ENCODE results near the gene IL12RB1. TPM values are rescaled to one million over a fixed set of nuclear protein-coding genes. Genes with fewer than 3 reads are reported as not detected.
A peak's percentile ranks its signal among the peaks of the same experiment; 100 is the strongest.

IL12RB1 gene
- polyA plus RNA-seq, 1 experiment, result 0.10 TPM

- POLR2A ChIA-PET, result no interaction called here
- CTCF ChIA-PET, result interaction anchor here (1.1 to 2.8 kb wide), 3 partner anchors 9 to 214 kb away, joined by 4 to 10 read pairs (median 5); no protein-coding TSS in a partner anchor
- peak overlapping the region; percentile 60 for H3K4me3 ChIP-seq (ENCODE audit: low read depth, low read length)
- DNase-seq (ENCODE audit: low read depth), result no peak
- TF ChIP-seq CTCF (IDR thresholded peaks at IDR 0.05; ENCODE audit: insufficient read depth, low read depth, low read length), result 0 out of 2 replicates have a peak, but pooled peaks have one; percentile 0
- no peaks in the 10 kb centered on the region for H3K27me3 ChIP-seq (ENCODE audit: control insufficient read depth, insufficient read depth, low read length)
- peaks cover 9% of the 10 kb centered on the region for H3K36me3 ChIP-seq (ENCODE audit: control insufficient read depth, insufficient read depth, low read length)
Measured at GRCh38 chr19:18118420-18119012, 31.8 kb upstream of the IL12RB1 start.

- H3K27me3 ChIP-seq (ENCODE audit: control insufficient read depth, insufficient read depth, low read length), result no peaks in the 10 kb centered on the region
- H3K36me3 ChIP-seq (ENCODE audit: control insufficient read depth, insufficient read depth, low read length), result peaks cover 6% of the 10 kb centered on the region
- peak overlapping the region; percentile 60 for H3K4me3 ChIP-seq (ENCODE audit: low read depth, low read length)
- TF ChIP-seq CTCF (IDR thresholded peaks at IDR 0.05; ENCODE audit: insufficient read depth, low read depth, low read length), result 0 out of 2 replicates have a peak, but pooled peaks have one; percentile 8
- no peak for DNase-seq (ENCODE audit: low read depth)
- ChIA-PET CTCF (interaction anchor here (1.0 to 2.8 kb wide), 3 partner anchors 9 to 43 kb away, joined by 3 to 10 read pairs (median 5); no protein-coding TSS in a partner anchor), POLR2A (interaction anchor here (0.6 kb wide), 2 partner anchors 31 to 47 kb away, joined by 4 read pairs; no protein-coding TSS in a partner anchor)
Measured at GRCh38 chr19:18117692-18118378, 31.1 kb upstream of the IL12RB1 start.

DNA sequence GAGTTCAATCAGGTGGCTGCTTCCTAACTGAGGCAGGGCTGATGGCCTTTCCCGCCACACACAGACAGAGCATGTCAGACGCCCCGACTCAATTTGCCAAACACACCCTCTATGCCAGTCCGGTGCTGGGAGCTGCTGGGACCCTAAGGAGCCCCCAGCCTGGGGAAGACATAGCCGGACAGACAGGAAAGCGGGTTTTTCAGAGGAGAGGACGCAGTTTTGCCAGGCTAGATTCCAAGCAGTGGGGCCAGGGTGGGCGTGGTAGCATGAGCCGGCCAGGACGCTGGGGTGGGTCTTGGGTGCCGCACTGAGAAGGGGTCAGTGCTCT is 30.6 kb upstream of the IL12RB1 start:
- DNase-seq (ENCODE audit: low read depth), result no peak
- Histone ChIP-seq H3K4me3 (ENCODE audit: low read depth, low read length) (peak overlapping the region; percentile 37; the same call in 1 of the 2 replicates), H3K27me3 (ENCODE audit: control insufficient read depth, insufficient read depth, low read length) (no peaks in the 10 kb centered on the region), H3K36me3 (ENCODE audit: control insufficient read depth, insufficient read depth, low read length) (peaks cover 4% of the 10 kb centered on the region)
- POLR2A ChIA-PET, result interaction anchor here (0.6 kb wide), 2 partner anchors 32 to 47 kb away, joined by 4 read pairs; no protein-coding TSS in a partner anchor
- CTCF ChIA-PET, result interaction anchor here (1.0 to 1.6 kb wide), 2 partner anchors 8 to 13 kb away, joined by 3 to 5 read pairs; no protein-coding TSS in a partner anchor
- TF ChIP-seq CTCF (IDR thresholded peaks at IDR 0.05; ENCODE audit: insufficient read depth, low read depth, low read length), result no peak

DNA sequence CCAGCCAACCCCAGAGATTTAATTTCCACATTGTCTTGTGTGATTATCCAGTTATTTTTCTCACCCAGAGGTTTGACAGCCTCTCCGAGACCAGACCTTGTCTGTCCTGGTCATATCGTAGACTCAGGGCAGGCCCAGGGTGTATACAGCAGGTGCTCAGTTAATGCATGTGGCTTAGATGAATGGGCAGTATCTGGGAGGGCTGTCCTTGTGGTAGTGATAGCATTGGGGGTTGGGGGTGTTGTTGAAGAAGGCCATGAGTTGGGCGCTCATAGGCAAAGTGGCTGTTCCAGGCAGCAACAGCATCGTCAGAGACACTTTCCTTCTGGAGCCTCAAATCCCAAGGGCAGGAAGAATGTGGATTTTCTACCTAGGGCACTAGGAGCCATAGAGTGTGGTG is 27.7 kb upstream of the IL12RB1 start:
- DNase-seq (ENCODE audit: low read depth), result no peak
- Histone ChIP-seq H3K4me3 (ENCODE audit: low read depth, low read length) (no peak overlapping the region), H3K27me3 (ENCODE audit: control insufficient read depth, insufficient read depth, low read length) (no peaks in the 10 kb centered on the region), H3K36me3 (ENCODE audit: control insufficient read depth, insufficient read depth, low read length) (peaks cover 3% of the 10 kb centered on the region)
- no peak for TF ChIP-seq CTCF (IDR thresholded peaks at IDR 0.05; ENCODE audit: insufficient read depth, low read depth, low read length)
- ChIA-PET CTCF (interaction anchor here (1.4 kb wide), 1 partner anchor 17 kb away, joined by 6 read pairs; the partner anchor contains the start of gene MAST3), POLR2A (no interaction called here)

DNA sequence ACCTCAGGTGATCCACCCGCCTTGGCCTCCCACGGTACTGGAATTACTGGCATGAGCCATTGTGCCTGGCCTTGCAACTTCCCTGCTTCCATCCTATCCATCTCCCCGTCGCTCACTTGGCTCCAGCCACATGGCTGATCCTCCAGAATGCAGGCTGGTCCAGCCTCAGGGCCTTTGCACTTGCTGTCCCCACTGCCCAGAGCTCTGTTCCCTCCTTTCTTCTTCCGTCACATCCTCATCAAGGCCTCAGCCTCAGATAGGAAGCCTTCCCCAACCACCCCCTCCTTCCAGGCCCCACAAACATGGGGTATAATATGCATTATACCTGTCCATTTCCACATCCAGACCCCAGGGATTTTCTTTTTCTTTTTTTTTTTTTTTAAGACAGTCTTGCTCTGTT is 27.1 kb upstream of the IL12RB1 start:
- DNase-seq (ENCODE audit: low read depth), result no peak
- peaks cover 3% of the 10 kb centered on the region for H3K36me3 ChIP-seq (ENCODE audit: control insufficient read depth, insufficient read depth, low read length)
- no peaks in the 10 kb centered on the region for H3K27me3 ChIP-seq (ENCODE audit: control insufficient read depth, insufficient read depth, low read length)
- TF ChIP-seq CTCF (IDR thresholded peaks at IDR 0.05; ENCODE audit: insufficient read depth, low read depth, low read length), result no peak
- POLR2A ChIA-PET, result no interaction called here
- H3K4me3 ChIP-seq (ENCODE audit: low read depth, low read length), result no peak overlapping the region
- CTCF ChIA-PET, result interaction anchor here (0.7 to 1.4 kb wide), 10 partner anchors 9 to 138 kb away, joined by 3 to 10 read pairs (median 6); partner anchors contain the start of gene MAST3
